Right lobe of liver (tissue), 4 donors: Measurements from ENCODE around the gene CEP128.

Experiments
- POLR2A ChIP-seq: fragments of 450-650 bp; IDR thresholded peaks from one replicate; pipeline ENCODE4 v1.6.1; 2017; ENCODE audit warnings: antibody characterized with exemption, mild to moderate bottlenecking
- TF ChIP-seq, protein P1 (sequence below), 4 donors: fragments of 200-600 bp in 3 of 4; fragments of 450-650 bp in 1 of 4; IDR thresholded peaks; one replicate each; pipeline versions ENCODE4 v1.5.1 to v1.8.0; 2016 to 2022; ENCODE audit warnings: antibody characterized with exemption in 4 of 4, mild to moderate bottlenecking in 2 of 4
- donor health status: DM: no; HTN: no; CAD: no.
- donor health status: DM: no; HTN: no; CAD: no.
- donor health status: DM: no; HTN: yes; CAD: no.

- TF ChIP-seq, protein P1, sequence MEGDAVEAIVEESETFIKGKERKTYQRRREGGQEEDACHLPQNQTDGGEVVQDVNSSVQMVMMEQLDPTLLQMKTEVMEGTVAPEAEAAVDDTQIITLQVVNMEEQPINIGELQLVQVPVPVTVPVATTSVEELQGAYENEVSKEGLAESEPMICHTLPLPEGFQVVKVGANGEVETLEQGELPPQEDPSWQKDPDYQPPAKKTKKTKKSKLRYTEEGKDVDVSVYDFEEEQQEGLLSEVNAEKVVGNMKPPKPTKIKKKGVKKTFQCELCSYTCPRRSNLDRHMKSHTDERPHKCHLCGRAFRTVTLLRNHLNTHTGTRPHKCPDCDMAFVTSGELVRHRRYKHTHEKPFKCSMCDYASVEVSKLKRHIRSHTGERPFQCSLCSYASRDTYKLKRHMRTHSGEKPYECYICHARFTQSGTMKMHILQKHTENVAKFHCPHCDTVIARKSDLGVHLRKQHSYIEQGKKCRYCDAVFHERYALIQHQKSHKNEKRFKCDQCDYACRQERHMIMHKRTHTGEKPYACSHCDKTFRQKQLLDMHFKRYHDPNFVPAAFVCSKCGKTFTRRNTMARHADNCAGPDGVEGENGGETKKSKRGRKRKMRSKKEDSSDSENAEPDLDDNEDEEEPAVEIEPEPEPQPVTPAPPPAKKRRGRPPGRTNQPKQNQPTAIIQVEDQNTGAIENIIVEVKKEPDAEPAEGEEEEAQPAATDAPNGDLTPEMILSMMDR (IDR thresholded peaks at IDR 0.05), result no peak
- TF ChIP-seq POLR2A, result no peak
Measured at GRCh38 chr14:80940146-80940545, 1.4 kb downstream of the CEP128 start.
